ENCODE results near the gene UVRAG.

The UVRAG gene

DNA sequence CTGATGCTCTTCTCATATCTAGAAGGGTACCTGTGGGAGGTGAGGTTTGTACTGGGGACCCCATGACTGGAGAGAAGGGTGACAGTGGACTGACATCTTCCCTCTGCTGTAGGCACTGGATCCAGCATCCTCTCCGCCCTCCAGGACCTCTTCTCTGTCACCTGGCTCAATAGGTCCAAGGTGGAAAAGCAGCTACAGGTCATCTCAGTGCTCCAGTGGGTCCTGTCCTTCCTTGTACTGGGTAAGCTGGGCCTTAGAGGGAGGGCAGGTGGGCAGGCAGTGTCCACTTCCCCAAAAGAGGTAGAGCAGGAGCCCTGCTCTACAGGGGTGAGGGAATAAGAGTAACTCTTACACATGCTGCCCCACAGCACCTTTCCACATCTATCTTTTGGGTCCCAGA lies 30.5 kb upstream of the UVRAG start:
- DNase-seq = no peak

DNA sequence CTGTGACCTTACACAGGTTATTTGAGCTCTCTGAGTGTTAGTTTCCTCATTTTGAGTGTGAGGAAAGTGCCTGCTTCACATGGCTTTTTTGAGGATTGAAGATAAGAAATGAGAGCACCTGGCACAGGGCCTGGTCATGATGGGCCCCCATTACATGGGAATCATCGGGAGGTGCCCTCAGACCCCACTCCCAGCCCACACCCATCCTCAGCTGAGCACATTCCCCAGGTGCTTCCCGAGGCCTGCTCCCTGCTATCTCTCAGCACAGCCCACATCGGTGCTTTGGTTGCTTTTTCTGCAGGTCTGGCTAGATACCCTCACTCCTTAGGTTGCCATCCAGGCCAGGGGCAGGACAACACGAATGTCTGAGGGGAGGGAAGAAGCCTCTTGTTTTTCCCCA lies 29.8 kb upstream of the UVRAG start:
- DNase-seq = no peak

DNA sequence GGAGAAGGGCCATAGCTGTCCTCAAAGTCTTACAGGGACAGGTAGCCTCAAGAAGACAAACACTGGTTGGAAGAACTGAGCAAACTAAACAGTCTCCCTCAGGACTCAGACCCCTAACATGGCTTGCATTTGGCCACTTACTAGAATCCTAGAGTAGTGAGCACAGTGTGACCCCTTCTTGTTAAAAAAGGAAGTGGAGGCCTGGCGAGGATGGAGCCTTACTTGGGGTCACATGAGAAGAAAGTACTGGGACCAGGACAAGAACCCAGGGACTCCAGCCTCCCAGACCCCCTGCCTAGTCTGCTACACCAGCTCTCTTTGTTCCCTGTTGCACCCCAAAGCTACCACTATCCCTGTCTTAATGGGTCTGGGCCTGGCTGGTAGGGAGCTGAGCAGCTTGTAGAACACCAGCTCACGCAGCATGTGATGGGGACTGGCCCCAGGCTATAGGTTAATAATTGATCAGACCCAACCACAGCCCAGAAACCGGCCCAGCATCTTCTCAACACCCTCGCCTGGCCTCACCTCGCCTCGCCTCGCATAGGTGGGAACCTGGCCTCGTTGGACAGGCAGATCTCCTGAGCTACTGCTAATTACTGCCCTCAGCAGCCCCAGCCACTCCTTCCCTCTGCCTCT lies 28.8 kb upstream of the UVRAG start:
- DNase-seq = no peak

DNA sequence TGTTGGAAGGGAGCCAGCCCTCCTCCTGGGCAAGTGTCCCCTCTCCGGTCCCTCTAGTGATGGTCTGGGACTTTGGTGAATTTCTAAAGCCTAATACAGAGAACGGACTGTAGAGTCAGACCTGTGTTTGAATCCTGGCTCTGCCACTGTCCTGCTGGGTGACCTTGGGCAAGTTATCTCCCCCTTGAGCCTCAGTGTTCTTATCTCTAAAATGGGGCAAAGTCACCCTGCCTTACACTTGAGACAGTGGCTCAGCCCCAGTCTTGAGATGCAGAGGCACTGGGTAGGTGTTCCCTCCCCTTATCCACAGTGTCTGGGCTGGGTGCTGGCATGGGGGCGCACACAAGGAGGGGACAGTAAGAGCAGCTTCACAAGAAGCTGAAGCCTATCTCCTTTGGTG lies 25.5 kb upstream of the UVRAG start:
- no peak for DNase-seq

DNA sequence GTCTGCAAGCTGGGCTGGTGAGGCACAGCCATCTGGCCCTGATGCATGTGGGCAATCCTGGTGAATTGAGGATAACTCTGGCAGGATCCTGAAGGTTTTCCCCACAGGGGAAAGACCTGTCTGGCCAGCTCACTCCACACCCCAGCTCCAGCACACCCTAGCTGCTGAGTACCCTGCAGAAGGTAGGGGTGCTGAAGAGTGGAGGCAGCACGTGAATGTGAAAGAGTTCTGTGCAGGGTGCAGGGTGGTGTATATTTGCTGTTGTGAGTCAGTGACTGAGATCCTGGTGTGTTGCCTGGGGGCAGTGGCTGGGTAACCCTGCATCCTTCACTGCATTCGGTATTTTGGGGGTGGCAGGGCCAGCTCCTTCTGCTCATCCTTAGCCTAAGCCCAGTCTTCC lies 24.0 kb upstream of the UVRAG start:
- no peak for DNase-seq

DNA sequence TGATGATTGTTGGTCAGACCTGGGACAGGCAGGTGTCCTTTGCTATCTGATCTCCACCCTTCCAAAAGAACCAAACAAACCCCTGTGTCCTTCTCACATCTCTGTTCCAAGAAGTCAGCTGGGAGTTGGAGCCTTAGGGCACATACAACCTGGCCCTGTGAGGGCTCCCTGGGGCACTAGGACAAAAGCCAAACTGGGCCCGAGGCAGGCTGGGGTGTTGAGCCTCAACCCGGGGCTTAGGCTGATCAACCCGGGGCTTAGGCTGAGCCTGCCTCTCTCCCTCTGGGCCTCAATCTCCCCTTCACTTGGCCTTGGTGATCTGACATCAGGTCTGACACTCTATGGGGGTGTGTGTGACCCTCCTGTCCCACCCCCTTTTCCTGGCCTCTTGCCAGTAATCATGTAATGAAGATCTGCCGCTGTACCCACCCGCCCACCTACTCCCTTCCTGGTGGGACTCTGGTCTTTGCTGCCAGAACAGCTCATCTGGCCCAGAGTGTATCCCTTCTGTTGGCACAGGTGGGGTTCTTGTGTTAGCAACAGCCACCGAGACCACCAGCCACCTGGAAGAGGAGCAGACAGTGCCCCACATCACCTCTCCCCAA lies 22.8 kb upstream of the UVRAG start:
- DNase-seq = no peak

DNA sequence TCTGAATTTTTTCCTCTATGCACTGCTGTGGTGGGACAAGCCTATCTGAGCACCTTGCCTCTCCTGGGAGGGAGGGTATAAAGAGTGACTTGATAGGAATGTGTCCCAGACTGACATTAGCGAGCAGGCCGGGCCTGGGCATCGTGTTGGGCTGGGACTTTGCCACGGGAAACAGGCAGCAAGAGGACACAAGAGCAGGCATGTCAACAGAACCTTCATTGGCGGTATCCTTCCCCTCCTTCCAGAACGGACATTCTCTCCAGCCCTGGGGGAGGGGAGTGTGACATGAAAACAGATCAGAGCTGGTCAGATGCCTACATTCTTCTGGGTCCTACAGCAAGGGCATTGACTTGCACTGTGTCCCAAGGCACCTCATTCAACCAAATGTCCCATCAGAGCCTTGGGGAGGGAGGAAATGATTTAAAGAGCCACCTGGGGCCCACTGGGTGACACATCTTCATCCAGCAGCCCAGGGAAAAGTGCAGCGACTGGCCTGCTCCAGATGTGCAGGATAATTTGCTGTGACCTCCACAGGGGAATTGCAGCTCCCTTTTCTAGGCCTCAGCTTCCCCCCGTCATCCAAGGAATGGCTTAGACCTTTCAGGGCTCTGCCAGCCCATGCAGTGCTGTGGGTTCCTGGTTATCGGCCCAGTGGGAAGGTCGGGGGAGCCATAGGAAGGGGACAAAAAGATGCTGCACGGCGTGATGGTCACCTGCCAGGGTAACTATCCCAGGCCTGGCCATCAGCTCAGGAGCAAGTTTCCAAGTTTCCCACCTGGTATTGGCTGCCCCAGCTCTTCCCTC lies 21.8 kb upstream of the UVRAG start:
- no peak for DNase-seq

DNA sequence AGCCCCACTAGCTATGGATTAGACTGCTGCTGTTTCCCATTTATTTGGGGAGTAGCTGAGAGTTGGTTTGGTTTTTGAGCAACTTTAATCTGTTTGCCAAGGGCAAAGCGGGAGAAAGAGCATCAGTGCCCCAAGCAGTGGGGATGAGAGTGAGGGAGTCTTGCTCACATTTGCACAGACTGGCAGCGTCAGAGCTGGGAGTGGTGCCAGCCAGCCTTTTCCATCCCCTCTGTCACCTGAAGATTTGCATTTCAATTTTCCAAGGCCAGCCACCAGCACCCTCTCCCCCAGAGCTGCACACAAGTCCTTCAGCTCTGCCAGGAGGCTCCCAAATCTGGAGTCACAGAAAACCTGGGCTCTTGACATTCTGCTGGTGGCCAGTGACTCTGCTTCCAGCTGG lies 21.0 kb upstream of the UVRAG start:
- DNase-seq = no peak

DNA sequence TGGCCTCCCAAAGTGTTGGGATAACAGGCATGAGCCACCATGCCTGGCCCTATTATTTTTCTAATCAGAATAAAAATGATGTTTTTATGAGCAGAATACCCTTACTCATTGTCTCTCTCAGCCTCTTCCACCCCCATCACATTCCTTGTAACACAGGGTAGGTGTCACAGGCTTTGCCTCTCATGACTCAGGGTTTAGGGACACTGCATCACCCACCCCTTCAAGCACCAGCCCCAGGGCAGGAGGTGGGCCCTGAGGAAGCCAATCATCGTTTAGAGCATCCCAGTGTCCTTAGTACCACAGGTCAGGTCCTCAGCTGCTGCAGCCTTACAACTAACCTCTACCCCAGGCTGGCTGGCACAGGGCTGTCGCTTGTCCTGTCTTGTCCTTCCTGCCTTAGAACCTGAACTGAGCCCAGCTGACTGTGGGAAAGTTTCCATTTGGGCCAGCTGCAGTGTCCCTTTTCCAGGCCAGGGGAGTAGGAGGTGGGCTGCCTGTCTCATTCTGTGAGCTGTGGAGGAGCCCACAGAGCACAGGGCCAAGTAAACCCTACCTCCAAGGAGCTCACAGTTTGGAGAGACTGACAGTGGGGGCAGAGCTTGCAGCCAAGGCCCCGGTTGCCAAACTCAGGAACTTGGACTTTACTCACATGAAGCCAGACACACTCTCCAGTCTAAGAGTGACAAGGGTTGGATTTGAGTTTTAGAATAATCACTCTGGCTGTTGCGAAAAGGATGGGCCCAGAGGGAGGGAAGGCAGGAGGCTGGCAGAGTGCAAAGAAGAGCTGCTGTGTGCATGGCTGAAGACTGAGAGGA lies 19.5 kb upstream of the UVRAG start:
- no peak for DNase-seq

DNA sequence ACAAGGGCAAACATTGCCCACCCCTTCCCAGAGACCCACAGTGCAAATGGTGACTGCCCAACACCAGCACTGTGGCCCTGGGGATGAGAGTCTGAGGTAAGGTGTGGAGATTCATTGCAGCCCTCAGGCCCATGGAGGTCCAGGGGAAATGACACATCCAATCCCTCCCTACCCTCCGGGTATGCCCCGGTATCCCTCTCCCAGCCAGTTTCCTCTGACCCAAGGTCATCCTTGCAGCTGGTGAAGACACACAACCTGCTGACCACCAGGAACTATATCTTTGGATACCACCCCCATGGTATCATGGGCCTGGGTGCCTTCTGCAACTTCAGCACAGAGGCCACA lies 18.9 kb upstream of the UVRAG start:
- DNase-seq = no peak

DNA sequence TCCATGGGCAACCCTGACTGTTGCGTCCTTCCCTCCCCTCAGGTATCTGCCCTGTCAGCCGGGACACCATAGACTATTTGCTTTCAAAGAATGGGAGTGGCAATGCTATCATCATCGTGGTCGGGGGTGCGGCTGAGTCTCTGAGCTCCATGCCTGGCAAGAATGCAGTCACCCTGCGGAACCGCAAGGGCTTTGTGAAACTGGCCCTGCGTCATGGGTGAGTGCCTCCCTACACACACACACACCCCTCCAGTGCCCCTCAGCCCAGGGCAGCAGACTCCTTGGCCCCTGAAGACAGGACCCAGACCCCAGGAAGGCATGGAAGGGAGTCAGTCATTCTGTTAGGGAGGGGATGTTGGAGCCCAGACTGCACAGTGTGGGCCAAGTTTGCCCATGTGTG lies 17.9 kb upstream of the UVRAG start:
- DNase-seq = no peak

DNA sequence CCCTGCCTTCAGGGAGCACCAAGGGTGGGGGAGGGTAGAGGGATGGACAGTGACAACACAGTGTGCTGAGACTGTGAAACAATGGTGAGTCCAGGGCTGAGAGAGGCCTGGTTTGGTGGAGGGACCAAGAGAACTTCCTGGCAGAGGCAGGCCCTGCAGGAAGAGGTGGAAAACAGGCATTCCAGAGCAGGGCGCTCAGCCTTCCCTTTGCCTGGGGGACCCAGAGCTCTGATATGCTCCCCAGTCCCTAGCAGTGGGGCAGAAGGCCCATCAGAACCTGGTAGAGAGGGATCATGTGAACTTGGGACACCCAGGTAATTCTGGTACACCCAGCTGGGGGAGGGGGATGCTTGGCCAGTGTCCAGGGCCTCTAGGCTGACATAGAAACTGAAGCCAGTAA lies 17.2 kb upstream of the UVRAG start:
- DNase-seq = no peak

DNA sequence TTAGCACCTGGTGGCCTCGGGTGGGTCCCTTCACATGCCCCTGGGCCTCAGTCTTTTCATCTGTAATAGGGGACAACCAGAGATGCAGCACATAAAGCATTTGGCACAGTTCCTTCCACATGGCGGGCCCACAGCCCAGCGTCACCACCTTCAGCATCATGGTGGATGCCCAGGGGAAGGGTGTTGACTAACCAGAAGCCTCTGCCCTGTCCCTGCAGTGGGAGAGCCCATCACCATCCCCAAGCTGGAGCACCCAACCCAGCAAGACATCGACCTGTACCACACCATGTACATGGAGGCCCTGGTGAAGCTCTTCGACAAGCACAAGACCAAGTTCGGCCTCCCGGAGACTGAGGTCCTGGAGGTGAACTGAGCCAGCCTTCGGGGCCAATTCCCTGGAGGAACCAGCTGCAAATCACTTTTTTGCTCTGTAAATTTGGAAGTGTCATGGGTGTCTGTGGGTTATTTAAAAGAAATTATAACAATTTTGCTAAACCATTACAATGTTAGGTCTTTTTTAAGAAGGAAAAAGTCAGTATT lies 14.8 kb upstream of the UVRAG start:
- no peak for DNase-seq

DNA sequence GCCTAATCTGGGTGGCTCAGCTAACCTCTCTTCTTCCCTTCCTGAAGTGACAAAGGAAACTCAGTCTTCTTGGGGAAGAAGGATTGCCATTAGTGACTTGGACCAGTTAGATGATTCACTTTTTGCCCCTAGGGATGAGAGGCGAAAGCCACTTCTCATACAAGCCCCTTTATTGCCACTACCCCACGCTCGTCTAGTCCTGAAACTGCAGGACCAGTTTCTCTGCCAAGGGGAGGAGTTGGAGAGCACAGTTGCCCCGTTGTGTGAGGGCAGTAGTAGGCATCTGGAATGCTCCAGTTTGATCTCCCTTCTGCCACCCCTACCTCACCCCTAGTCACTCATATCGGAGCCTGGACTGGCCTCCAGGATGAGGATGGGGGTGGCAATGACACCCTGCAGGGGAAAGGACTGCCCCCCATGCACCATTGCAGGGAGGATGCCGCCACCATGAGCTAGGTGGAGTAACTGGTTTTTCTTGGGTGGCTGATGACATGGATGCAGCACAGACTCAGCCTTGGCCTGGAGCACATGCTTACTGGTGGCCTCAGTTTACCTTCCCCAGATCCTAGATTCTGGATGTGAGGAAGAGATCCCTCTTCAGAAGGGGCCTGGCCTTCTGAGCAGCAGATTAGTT lies 14.2 kb upstream of the UVRAG start:
- no peak for DNase-seq

DNA sequence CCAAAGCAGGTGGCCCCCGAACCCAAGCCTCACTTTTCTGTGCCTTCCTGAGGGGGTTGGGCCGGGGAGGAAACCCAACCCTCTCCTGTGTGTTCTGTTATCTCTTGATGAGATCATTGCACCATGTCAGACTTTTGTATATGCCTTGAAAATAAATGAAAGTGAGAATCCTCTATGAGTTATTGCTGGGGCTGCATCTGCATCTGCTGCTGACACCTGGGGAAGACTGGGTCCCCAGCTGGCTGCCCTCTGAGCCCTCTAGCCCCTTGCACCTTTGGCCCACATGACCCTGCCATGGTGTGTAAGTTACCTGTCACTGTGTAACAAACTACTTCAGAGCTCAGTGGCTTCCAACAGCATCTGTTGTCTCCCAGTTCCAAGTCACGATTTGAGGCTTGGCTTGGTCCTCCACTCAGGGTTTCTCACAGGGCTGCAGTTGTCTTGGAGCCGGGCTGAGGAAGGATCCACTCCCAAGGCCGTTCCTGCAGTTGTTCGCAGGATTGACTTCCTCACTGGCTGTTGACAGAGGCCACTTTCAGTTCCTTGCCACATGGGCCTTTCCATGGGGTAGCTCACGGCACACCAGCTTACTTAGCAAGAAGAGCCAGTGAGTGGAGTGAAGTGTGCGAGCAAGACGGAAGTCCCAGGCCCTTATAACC lies 13.5 kb upstream of the UVRAG start:
- peak; percentile 91 for DNase-seq

DNA sequence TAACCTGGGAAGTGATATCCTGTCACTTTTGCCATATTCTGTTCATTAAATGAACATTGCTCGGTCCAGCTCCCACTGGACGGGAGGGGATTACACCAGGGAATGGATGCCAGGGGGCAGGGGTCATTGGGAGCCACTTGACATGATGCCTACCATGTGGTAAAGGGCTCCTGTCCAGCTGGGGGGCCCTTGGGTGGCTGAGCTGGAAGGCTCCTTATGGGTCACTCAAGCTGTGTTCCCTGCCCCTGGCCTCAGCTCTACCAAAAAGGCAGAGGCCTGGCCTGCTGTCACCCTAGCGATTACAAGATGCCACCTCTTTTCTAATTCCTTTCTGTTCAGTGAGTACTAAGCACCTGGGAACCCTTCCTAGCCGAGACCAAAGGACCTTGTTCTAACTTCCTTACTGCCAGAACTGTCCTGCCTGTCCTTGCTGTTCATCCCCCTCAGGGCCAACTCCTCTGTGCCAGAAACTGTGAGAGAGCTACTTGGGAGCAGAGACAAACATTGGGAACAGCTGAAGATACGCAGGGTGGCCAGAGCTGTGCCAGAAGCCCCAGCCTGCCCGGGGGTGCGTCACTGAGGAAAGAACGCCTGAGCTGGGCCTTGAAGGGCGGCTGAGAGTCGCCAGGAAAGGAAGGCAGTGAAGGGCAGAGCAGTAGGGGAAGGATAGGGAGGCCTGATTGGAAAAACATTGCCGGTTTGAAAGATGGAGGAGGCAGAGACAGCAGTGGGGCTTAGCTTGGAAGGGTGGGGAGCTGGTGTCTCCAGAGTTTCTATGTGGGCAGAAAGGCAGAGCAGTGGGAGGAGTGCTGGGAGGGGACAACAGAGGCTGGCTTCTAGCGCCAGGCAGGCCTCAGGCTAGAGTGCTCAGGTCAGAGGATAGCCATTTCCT lies 12.7 kb upstream of the UVRAG start:
- DNase-seq = no peak

DNA sequence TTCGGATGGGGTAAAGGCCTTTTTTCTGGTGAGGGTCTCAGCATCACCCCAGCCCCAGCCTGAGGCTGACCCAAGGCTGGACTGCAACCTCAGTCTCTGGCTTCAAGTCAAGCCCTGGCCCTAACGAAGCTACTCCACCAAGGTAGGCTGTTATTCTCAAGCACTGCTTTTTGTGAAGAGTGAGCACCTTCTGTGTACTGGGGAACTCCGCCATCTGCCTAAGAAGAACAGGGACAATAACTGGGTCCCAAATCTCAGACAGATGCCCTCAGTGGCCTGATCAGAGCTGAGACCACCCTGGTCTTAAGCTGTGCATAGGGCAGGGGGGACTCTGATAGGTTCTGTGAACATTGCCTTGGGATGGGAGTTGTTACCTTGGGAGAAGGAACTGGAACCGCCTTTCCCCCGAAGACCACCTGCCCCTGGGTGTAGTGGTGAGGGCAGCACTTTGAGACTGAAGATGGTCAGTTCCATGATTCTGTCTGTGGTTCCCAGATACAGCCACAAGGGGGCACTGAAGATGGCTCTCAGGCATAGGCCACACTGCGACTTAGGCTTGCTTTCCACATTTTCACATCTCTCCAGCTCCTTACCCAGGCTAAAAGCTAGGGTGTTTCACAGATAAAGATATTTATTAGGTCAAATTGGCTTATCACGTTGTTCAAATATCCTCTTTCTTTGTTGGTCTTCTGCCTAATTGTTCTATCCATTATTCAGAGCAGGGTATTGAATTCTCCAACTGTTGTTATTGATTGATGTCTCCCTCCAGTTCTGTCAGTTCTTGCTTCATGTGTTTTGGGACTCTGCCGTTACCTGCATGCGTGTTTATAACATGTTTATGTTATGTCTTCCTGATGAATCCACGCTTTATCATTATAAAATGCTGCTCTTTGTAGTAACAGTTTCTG lies 11.8 kb upstream of the UVRAG start:
- peak; percentile 71 for DNase-seq

DNA sequence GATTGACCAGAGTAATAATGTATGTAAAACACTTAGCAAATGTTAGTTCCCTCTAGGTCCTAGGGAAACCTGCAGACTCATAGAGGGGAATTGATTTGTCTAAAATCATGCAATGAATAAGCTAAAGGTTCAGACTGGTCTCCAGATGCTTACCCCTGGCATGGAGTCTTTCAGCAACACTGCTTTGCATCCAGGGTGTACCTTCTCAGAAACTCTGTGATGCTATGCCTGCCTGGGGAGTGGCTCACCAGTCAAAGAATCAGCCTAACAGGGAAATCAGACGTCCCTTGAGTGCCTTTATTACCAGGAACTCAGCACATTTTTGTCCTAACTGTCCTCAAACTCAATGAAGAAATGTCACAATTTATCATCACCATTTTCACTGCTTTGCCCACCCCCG lies 5.9 kb upstream of the UVRAG start:
- DNase-seq = no peak

DNA sequence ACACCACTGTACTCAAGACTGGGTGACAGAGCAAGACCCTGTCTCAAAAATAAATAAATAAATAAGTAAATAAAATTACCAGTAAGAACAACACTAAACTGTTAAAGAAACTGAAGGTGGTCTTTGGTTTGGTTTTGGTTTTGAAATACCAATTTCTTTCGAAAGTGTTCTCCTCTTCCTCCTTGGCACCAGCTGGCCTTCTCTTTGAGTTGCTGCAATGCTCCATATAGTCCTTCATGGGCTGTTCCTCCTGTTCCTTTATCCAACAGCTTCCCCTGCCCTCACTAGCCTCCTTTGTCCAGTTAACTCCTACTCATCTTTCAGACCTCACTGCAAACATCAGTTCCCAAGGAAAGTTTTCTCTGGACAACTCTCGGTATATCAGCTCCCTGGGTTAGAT lies 5.0 kb upstream of the UVRAG start:
- peak; percentile 72 for DNase-seq
